ENCODE results near the gene SART1.

GRCh38 chr11:65962141-65962564, 619 bp downstream of the SART1 start:
- no peak for TF ChIP-seq POLR2A (IDR thresholded peaks at IDR 0.05)
- TF ChIP-seq, protein P1, sequence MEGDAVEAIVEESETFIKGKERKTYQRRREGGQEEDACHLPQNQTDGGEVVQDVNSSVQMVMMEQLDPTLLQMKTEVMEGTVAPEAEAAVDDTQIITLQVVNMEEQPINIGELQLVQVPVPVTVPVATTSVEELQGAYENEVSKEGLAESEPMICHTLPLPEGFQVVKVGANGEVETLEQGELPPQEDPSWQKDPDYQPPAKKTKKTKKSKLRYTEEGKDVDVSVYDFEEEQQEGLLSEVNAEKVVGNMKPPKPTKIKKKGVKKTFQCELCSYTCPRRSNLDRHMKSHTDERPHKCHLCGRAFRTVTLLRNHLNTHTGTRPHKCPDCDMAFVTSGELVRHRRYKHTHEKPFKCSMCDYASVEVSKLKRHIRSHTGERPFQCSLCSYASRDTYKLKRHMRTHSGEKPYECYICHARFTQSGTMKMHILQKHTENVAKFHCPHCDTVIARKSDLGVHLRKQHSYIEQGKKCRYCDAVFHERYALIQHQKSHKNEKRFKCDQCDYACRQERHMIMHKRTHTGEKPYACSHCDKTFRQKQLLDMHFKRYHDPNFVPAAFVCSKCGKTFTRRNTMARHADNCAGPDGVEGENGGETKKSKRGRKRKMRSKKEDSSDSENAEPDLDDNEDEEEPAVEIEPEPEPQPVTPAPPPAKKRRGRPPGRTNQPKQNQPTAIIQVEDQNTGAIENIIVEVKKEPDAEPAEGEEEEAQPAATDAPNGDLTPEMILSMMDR (IDR thresholded peaks at IDR 0.05) = no peak

Data from Peyer's patch (tissue), 4 donors.